Activated B cell treated with CpG ODN at 0.5 μM for 24 hours (primary cell): ENCODE measurements around the gene APMAP. TPM values are rescaled to one million over a fixed set of nuclear protein-coding genes. Genes with fewer than 3 reads are reported as not detected.
"Not testable (repeated sequence)": the region's sequence is repeated elsewhere in the genome, so short reads cannot be mapped to it uniquely, and the experiment has no call there.

Experiments used
- ATAC-seq: fragments of 200-7000 bp; cut with Tn5 transposase; one replicate; pipeline ENCODE4 v1.10.0; 2021; ENCODE audit warnings: low read depth, mild to moderate bottlenecking, moderate library complexity
- CTCF ChIA-PET: fragments of 350-600 bp; sonication (Branson Sonifier 250); formaldehyde crosslinking; loops from one replicate; lab custom pipeline; 2021; ENCODE audit warnings: antibody characterized with exemption; lab: Charles Lee
- POLR2A ChIA-PET: fragments of 350-600 bp; sonication (Branson Sonifier 250); formaldehyde crosslinking; loops from one replicate; lab custom pipeline; 2021; ENCODE audit warnings: antibody characterized with exemption; lab: Charles Lee
- DNase-seq: peaks from one replicate; pipeline ENCODE4 v3.0.0; 2022
- H3K27ac Mint-ChIP-seq: one replicate; pipeline ENCODE4 v1.8.0; 2020; ENCODE audit warnings: mixed read lengths
- H3K27me3 Mint-ChIP-seq: one replicate; pipeline ENCODE4 v1.8.0; 2021; ENCODE audit warnings: mixed read lengths
- H3K36me3 Mint-ChIP-seq: one replicate; pipeline ENCODE4 v1.8.0; 2021; ENCODE audit warnings: low read depth, mixed read lengths
- H3K4me1 Mint-ChIP-seq: one replicate; pipeline ENCODE4 v1.8.0; 2021; ENCODE audit warnings: mixed read lengths
- H3K4me3 Mint-ChIP-seq: one replicate; pipeline ENCODE4 v1.8.0; 2020; ENCODE audit warnings: mild to moderate bottlenecking, mixed read lengths
- H3K9me3 Mint-ChIP-seq: one replicate; pipeline ENCODE4 v1.8.0; 2020; ENCODE audit warnings: mixed read lengths
- intact Hi-C: fragments of 100-400 bp; cut with micrococcal nuclease; formaldehyde crosslinking; loops from one replicate; pipeline ENCODE4 v1.15.1; 2024
- total RNA-seq: library from RNA; stranded (reverse); gene quantifications from 2 replicates; pipeline ENCODE4 v1.2.3, GENCODE V29; 2022
- TF ChIP-seq, protein P1 (sequence below): fragments of 200-600 bp; IDR thresholded peaks from one replicate; pipeline ENCODE4 v1.8.0; 2022; ENCODE audit warnings: antibody characterized with exemption, mild to moderate bottlenecking

APMAP gene
- total RNA-seq, 1 donor from 2014 or later: 22.3 TPM

DNA sequence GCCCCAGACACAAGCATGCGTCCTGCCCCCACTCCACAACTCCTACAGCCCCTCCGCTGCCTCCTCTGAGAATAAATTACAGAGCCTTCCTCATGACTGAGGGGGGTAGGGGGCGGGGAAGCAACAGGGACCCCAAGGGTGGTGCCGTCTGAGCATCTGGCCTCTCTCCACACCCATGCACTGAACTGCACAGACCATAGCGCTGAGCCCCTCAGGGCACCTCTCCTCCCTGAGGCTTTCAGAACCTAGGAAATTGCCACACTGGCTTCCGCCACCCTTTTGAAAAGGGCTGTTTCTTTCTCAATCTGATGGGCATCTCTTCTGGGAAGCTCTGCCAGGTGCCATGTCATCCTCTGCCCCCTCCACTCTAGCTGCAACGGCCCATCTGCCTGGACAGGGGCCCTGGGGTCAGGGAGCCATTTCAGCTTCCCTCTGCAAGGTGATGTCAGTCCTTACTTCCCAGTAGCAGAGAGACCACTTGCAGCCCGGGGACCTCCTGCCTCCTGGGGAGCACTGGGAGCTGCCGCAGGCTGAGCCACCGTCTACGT lies 40.9 kb downstream of the APMAP start:
- peaks cover 2% of the 10 kb centered on the region for H3K36me3 Mint-ChIP-seq
- no peak overlapping the region for H3K27ac Mint-ChIP-seq
- H3K27me3 Mint-ChIP-seq: peaks cover 10% of the 10 kb centered on the region
- ATAC-seq: no peak
- CTCF ChIA-PET: no interaction called here
- H3K9me3 Mint-ChIP-seq: peaks cover 12% of the 10 kb centered on the region
- intact Hi-C loops: no loop called here
- TF ChIP-seq, protein P1, sequence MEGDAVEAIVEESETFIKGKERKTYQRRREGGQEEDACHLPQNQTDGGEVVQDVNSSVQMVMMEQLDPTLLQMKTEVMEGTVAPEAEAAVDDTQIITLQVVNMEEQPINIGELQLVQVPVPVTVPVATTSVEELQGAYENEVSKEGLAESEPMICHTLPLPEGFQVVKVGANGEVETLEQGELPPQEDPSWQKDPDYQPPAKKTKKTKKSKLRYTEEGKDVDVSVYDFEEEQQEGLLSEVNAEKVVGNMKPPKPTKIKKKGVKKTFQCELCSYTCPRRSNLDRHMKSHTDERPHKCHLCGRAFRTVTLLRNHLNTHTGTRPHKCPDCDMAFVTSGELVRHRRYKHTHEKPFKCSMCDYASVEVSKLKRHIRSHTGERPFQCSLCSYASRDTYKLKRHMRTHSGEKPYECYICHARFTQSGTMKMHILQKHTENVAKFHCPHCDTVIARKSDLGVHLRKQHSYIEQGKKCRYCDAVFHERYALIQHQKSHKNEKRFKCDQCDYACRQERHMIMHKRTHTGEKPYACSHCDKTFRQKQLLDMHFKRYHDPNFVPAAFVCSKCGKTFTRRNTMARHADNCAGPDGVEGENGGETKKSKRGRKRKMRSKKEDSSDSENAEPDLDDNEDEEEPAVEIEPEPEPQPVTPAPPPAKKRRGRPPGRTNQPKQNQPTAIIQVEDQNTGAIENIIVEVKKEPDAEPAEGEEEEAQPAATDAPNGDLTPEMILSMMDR: no peak
- peaks cover 19% of the 10 kb centered on the region for H3K4me1 Mint-ChIP-seq
- no peak for DNase-seq
- H3K4me3 Mint-ChIP-seq: no peak overlapping the region
- POLR2A ChIA-PET: no interaction called here

DNA sequence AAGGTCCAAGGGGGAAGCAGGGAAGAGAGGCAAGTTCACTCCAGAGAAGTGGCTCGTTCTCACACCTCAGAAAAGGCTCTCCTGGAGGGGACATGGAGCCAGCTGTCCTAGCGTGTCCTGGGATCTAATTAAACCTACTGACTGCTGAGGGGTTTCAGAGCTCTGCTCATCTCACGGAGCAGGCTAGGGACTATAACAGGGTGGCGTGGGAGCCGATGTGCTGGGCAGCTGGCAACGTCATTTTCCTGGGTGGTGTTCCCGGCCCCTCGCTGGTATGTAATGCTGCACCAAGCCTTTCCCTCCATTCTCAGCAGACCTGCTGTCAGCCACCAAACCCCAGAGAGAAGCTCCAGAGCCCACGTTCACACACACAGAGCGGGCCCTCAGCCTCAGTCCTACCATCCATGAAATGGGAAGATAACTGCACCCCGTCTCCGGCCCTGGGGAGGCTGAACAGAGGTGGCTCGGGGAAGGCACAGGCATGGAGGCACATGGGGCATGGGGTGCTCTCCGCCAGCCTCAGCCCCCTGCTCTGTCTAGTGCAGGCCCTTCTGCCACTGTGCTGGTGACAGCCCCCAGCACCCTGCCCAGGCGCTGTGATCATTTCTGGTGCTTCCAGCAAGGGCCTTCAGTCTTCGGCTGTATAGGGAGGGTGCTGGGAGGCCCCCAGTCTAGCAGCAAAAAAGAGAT lies 41.6 kb downstream of the APMAP start:
- Mint-ChIP-seq H3K27me3 (peaks cover 12% of the 10 kb centered on the region), H3K4me1 (peaks cover 19% of the 10 kb centered on the region), H3K36me3 (peaks cover 2% of the 10 kb centered on the region), H3K27ac (no peak overlapping the region), H3K9me3 (peaks cover 17% of the 10 kb centered on the region), H3K4me3 (no peak overlapping the region)
- ATAC-seq: no peak
- intact Hi-C loops: no loop called here
- no peak for DNase-seq
- POLR2A ChIA-PET: no interaction called here
- TF ChIP-seq, protein P1: no peak
- CTCF ChIA-PET: no interaction called here

DNA sequence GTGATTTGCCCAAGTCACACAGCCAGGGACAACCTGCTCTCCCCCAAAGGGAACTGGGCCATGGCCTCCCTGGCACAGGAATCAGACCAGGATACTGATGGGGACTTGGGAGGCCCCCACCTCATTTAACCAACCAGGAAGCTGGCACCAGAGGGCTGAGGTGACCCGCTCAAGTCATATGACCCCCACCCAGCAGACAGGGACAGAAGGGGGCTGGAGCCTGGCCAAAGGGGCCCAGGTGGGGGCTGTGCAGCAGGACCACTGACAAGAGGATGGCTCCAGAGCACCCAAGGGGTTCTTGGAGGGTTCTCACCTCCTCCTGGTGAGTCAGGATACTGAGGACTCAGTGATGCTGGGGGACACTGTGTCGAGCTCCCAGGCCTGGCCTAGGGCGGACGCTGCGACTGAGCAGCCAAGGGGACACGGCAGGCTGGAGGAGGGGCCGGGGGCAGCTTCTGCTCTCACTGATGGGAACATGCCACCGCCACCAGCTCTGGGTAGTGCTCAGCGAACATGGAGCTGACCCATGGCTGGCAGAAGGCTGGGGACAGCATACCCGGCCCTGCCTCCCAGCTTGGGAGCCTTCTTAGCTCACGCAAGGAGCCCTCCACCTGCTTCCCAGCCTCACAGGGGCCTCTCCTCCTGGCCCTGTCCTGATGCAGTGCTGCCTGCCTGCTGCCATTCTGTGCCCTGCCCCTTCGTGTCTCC lies 42.3 kb downstream of the APMAP start:
- Mint-ChIP-seq H3K4me1 (peaks cover 15% of the 10 kb centered on the region), H3K4me3 (no peak overlapping the region), H3K27ac (no peak overlapping the region), H3K9me3 (peaks cover 23% of the 10 kb centered on the region), H3K36me3 (peaks cover 2% of the 10 kb centered on the region), H3K27me3 (peaks cover 18% of the 10 kb centered on the region)
- ChIA-PET CTCF (no interaction called here), POLR2A (no interaction called here)
- TF ChIP-seq, protein P1: no peak
- intact Hi-C loops: no loop called here
- no peak for ATAC-seq
- no peak for DNase-seq

DNA sequence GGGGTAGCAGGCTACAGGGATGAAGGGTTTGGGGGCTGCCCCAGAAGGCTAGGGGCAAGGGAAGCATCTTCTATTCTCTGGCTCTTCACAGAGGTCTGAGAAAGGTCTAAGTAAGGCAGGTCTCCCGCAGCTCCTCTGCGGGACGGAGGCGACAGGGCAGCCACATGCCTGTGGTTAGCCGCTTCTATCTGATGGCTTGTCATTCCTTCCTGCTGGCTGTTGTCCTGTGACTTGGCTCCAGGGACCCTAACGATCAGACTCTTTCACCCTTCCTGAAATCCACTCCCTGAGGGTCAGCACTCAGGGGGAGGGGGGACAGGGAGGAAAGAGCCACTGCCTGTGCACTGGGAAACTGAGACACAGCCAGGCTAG lies 42.8 kb downstream of the APMAP start:
- H3K9me3 Mint-ChIP-seq: peaks cover 23% of the 10 kb centered on the region
- intact Hi-C loops: no loop called here
- no peak overlapping the region for H3K4me3 Mint-ChIP-seq
- H3K27ac Mint-ChIP-seq: no peak overlapping the region
- DNase-seq (no peak), ATAC-seq (no peak)
- peaks cover 18% of the 10 kb centered on the region for H3K27me3 Mint-ChIP-seq
- POLR2A ChIA-PET: no interaction called here
- H3K4me1 Mint-ChIP-seq: peaks cover 10% of the 10 kb centered on the region
- CTCF ChIA-PET: no interaction called here
- TF ChIP-seq, protein P1: no peak
- H3K36me3 Mint-ChIP-seq: peaks cover 2% of the 10 kb centered on the region

DNA sequence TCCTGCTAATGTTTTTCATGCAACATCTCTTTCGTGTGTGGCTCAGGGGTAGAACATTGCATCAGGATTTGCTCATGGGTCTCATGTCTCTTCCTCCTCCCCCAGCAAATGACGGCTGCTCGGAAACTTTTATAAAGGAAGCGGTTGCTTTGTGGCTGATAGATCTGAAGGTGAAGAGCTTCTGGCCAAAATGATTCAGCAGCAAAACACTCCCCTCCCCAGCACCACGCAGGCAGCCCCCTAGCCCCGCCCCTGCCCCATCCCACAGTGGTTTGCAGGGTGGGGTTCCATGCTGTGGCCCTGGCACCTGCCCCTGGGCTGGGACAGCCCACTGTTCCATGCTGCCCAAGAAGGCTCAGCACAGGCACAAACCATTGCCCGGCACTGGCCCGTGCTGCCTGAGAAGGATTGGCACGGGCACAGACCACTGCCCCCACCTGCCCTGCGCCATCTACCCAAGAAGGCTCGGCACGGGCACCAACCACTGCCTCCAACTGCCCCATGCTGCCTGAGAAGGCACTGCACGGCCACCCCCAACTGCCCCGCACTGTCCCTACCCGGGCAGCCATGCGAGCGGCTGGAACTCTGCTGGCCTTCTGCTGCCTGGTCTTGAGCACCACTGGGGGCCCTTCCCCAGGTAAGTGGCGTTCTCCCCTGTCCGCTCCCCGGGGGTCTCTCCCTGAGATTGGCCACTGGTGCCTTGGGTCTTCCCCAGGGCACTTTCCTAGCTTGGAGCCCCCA lies 43.4 kb downstream of the APMAP start, which contains the start of gene CST7:
Gene CST7 (plus strand): TSS at position 331 of the 741 bp plus-strand sequence. CDS start 237 bp downstream, at position 568.
- Mint-ChIP-seq H3K4me3 (no peak within 1 kb of the TSS), H3K9me3 (peaks cover 23% of the 10 kb centered on the region), H3K27me3 (peaks cover 18% of the 10 kb centered on the region), H3K4me1 (peaks cover 5% of the 10 kb centered on the region), H3K36me3 (peaks cover 2% of the 10 kb centered on the region), H3K27ac (no peak within 1 kb of the TSS)
- CTCF ChIA-PET: no interaction called here
- DNase-seq (no peak), ATAC-seq (no peak)
- intact Hi-C loops: no loop called here
- TF ChIP-seq, protein P1: no peak
- POLR2A ChIA-PET: no interaction called here

DNA sequence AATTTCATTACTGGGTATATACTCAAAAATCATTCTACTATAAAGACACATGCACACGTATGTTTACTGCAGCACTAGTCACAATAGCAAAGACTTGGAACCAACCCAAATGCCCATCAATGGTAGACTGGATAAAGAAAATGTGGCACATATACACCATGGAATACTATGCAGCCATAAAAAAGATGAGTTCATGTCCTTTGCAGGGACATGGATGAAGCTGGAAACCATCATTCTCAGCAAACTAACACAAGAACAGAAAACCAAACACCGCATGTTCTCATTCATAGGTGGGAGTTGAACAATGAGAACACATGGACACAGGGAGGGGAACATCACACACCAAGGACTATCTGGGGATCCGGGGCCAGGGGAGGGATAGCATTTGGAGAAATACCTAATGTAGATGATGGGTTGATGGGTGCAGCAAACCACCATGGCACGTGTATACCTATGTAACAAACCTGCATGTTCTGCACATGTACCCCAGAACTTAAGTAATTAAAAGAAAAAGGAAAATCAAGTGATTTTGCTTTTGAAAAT lies 44.1 kb downstream of the APMAP start:
- DNase-seq, POLR2A ChIA-PET, ATAC-seq, H3K27ac Mint-ChIP-seq, intact Hi-C loops, H3K36me3 Mint-ChIP-seq, H3K4me1 Mint-ChIP-seq, CTCF ChIA-PET, H3K4me3 Mint-ChIP-seq: not testable (repeated sequence)
- Mint-ChIP-seq H3K9me3 (peaks cover 23% of the 10 kb centered on the region), H3K27me3 (peaks cover 21% of the 10 kb centered on the region)

DNA sequence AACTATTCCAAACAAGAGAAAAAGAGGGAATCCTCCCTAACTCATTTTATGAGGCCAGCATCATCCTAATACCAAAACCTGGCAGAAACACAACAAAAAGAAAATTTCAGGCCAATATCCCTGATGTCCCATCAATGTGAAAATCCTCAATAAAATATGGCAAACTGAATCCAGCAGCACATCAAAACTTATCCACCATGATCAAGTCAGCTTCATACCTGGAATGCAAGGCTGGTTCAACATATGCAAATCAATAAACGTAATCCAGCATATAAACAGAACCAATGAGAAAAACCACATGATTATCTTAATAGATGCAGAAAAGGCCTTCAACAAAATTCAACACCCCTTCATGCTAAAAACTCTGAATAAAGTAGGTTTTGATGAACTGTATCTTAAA lies 46.2 kb downstream of the APMAP start:
- Mint-ChIP-seq H3K9me3 (peaks cover 26% of the 10 kb centered on the region), H3K27me3 (peaks cover 21% of the 10 kb centered on the region)
- H3K27ac Mint-ChIP-seq, DNase-seq, H3K36me3 Mint-ChIP-seq, H3K4me3 Mint-ChIP-seq, intact Hi-C loops, ATAC-seq, POLR2A ChIA-PET, CTCF ChIA-PET, H3K4me1 Mint-ChIP-seq: not testable (repeated sequence)
